ENCODE measurements around the gene CLDN1.
"Not testable (repeated sequence)": the region's sequence is repeated elsewhere in the genome, so short reads cannot be mapped to it uniquely, and the experiment has no call there.

Gene CLDN1

DNA sequence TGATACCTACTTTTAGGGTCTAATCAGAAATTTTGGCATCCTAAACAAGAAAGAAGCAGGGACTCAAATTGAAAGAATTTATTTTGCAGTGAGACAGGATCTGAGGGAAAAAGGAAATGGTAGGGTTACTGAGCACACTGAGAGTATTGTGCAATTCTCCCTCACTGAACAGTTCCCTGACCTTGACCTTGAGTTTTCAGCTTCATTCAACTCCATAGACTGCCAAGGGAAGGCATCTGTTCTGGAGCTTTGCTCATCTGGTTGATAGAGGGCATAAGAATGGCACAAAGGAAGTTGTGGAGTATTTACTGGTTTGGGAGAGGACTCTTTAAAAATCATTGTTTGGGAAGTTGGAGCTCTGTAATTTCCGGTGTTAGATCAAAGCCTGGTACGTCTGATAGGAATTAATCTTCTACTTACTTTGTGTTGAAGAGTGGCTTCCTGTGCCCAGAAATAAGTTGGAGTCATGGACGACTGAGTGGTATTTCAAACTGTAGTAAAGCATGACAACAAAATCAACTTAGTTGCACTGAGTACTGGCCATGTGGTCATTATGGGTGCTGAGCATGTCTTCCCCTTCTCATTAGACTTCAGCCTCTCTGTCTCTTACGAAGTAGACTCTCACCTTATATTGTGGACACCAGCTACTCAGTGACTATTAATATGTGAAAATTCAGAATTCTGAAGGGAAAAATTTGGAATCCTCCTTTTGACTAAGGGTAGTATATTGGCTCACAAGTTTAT, 40.8 kb downstream of the CLDN1 start:
- no peak overlapping the region for H3K9ac ChIP-seq (ENCODE audit: insufficient read length)
- peak; percentile 35 for DNase-seq (ENCODE audit: low read depth, low spot score)
- no peak; the same call in 1 of the 2 replicates for TF ChIP-seq POLR2AphosphoS5 (IDR thresholded peaks at IDR 0.05; ENCODE audit: borderline replicate concordance, low read depth, low read length)
- TF ChIP-seq EZH2 (IDR thresholded peaks at IDR 0.05), result no peak
- TF ChIP-seq FOXP2 (optimal IDR thresholded peaks at IDR 0.05; ENCODE audit: control extremely low read depth, extremely low read length, insufficient read depth), result no peak
- H3K9me3 ChIP-seq (ENCODE audit: low read depth, low read length), result no peaks in the 10 kb centered on the region; the same call in 1 of the 2 replicates
- H3K4me3 ChIP-seq, result no peak overlapping the region
- no peaks in the 10 kb centered on the region for H3K36me3 ChIP-seq (ENCODE audit: insufficient read depth, low read length)
- 0 out of 2 replicates have a peak overlapping the region, but pooled peaks have one; percentile 1 for H3K27ac ChIP-seq

DNA sequence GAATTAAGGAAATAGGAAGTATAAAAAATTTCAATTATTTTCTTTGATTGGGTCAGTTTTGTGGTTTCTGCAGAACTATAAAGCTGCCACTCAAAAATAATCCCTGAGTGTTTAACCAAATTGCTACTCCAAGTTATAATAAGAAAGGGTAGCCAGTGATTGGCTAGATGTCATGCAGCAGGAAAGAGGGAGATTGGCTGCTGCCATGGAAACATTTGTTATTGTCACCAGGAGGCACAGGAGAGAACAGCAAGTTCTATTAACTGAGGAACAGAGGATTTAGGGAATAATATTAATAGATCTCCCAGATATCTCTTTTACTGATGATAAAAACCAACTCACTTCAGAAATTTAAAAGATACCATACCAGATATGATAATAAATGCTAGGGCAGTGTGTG, 42.6 kb downstream of the CLDN1 start:
- Histone ChIP-seq H3K36me3 (ENCODE audit: insufficient read depth, low read length) (no peaks in the 10 kb centered on the region), H3K9ac (ENCODE audit: insufficient read length) (no peak overlapping the region), H3K27ac (no peak overlapping the region), H3K4me3 (no peak overlapping the region), H3K9me3 (ENCODE audit: low read depth, low read length) (no peaks in the 10 kb centered on the region; the same call in 1 of the 2 replicates)
- TF ChIP-seq EZH2 (IDR thresholded peaks at IDR 0.05) (no peak), POLR2AphosphoS5 (IDR thresholded peaks at IDR 0.05; ENCODE audit: borderline replicate concordance, low read depth, low read length) (no peak), FOXP2 (optimal IDR thresholded peaks at IDR 0.05; ENCODE audit: control extremely low read depth, extremely low read length, insufficient read depth) (no peak)
- DNase-seq (ENCODE audit: low read depth, low spot score), result no peak

- no peak overlapping the region for H3K27ac ChIP-seq
- H3K4me3 ChIP-seq, result no peak overlapping the region
- H3K9ac ChIP-seq (ENCODE audit: insufficient read length), result no peak overlapping the region
- H3K9me3 ChIP-seq (ENCODE audit: low read depth, low read length), result no peaks in the 10 kb centered on the region
- H3K36me3 ChIP-seq (ENCODE audit: insufficient read depth, low read length), result no peaks in the 10 kb centered on the region
- no peak for TF ChIP-seq FOXP2 (optimal IDR thresholded peaks at IDR 0.05; ENCODE audit: control extremely low read depth, extremely low read length, insufficient read depth)
- TF ChIP-seq EZH2 (IDR thresholded peaks at IDR 0.05), result no peak
- no peak for TF ChIP-seq POLR2AphosphoS5 (IDR thresholded peaks at IDR 0.05; ENCODE audit: borderline replicate concordance, low read depth, low read length)
- DNase-seq (ENCODE audit: low read depth, low spot score), result no peak
These were observed 49.5 kb downstream of the CLDN1 start for GRCh38 chr3:190272747-190273146.

GRCh38 chr3:190269101-190269500, 53.1 kb downstream of the CLDN1 start:
- Histone ChIP-seq H3K4me3 (no peak overlapping the region), H3K27ac (no peak overlapping the region), H3K36me3 (ENCODE audit: insufficient read depth, low read length) (no peaks in the 10 kb centered on the region), H3K9me3 (ENCODE audit: low read depth, low read length) (no peaks in the 10 kb centered on the region), H3K9ac (ENCODE audit: insufficient read length) (no peak overlapping the region)
- no peak for DNase-seq (ENCODE audit: low read depth, low spot score)
- TF ChIP-seq EZH2 (IDR thresholded peaks at IDR 0.05) (no peak), FOXP2 (optimal IDR thresholded peaks at IDR 0.05; ENCODE audit: control extremely low read depth, extremely low read length, insufficient read depth) (no peak), POLR2AphosphoS5 (IDR thresholded peaks at IDR 0.05; ENCODE audit: borderline replicate concordance, low read depth, low read length) (no peak)

DNA sequence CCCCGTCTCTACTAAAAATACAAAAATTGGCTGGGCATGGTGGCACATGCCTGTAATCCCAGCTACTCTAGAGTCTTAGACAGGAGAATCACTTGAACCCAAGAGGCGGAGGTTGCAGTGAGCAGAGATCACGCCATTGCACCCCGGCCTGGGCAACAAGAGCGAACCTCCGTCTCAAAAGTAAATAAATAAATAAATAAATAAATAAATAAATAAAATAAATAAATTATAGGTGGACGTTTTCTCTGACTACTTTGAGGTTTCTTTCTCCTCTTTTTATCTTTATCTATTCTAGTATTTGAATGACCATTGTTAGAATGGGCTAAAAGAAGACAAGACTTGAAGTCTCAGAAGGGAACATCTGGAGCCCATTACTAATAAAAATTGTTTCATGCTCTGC, 54.8 kb downstream of the CLDN1 start:
- H3K4me3 ChIP-seq; H3K9ac ChIP-seq (ENCODE audit: insufficient read length); H3K27ac ChIP-seq; H3K36me3 ChIP-seq (ENCODE audit: insufficient read depth, low read length); H3K9me3 ChIP-seq (ENCODE audit: low read depth, low read length); DNase-seq (ENCODE audit: low read depth, low spot score): not testable (repeated sequence)

DNA sequence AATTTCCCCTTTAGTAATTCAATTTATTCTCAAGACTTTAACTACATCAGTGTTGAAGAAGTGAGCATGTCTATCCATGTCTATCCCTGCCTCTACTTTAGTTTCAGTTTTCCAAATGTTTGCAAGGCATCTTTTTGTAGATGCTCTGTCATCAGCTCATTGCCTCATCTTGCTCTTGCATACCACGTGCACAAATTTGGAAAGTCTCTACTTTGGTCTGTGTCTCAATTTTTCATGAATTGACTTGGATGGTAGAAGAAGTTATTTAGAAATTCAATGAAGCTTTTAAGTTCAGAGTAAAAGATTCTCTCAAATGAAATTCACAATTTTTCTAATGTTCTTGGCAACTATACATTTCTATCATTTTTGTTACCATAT, 55.3 kb downstream of the CLDN1 start:
- Histone ChIP-seq H3K9me3 (ENCODE audit: low read depth, low read length) (no peaks in the 10 kb centered on the region), H3K27ac (no peak overlapping the region), H3K9ac (ENCODE audit: insufficient read length) (no peak overlapping the region), H3K4me3 (no peak overlapping the region), H3K36me3 (ENCODE audit: insufficient read depth, low read length) (no peaks in the 10 kb centered on the region)
- TF ChIP-seq EZH2 (IDR thresholded peaks at IDR 0.05), result no peak
- TF ChIP-seq POLR2AphosphoS5 (IDR thresholded peaks at IDR 0.05; ENCODE audit: borderline replicate concordance, low read depth, low read length), result no peak
- no peak for TF ChIP-seq FOXP2 (optimal IDR thresholded peaks at IDR 0.05; ENCODE audit: control extremely low read depth, extremely low read length, insufficient read depth)
- no peak for DNase-seq (ENCODE audit: low read depth, low spot score)

- Histone ChIP-seq H3K36me3 (ENCODE audit: insufficient read depth, low read length) (no peaks in the 10 kb centered on the region), H3K27ac (no peak overlapping the region), H3K4me3 (no peak overlapping the region), H3K9ac (ENCODE audit: insufficient read length) (no peak overlapping the region), H3K9me3 (ENCODE audit: low read depth, low read length) (no peaks in the 10 kb centered on the region)
- DNase-seq (ENCODE audit: low read depth, low spot score), result no peak
- TF ChIP-seq FOXP2 (optimal IDR thresholded peaks at IDR 0.05; ENCODE audit: control extremely low read depth, extremely low read length, insufficient read depth) (no peak), POLR2AphosphoS5 (IDR thresholded peaks at IDR 0.05; ENCODE audit: borderline replicate concordance, low read depth, low read length) (no peak), EZH2 (IDR thresholded peaks at IDR 0.05) (no peak)
These were observed 55.9 kb downstream of the CLDN1 start for GRCh38 chr3:190266265-190266912.

DNA sequence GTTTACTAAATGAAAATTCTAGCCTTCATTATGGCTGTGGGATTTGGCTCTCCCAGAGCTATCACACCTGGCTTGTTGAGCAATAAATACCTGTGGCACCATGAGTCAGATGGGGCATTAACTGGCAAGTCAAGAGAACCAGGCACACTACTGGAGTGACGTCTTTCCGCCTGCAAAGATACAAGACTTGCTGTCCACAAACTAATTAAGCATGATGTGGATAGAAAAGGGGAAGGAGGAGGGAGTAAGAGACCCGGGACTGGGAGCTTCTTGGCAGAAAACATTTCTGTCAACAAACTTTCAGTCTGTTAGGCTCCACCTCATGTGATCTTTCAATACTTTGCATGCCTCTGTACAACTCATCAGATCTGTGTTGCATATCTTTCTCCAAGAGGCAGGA, 56.5 kb downstream of the CLDN1 start:
- Histone ChIP-seq H3K9ac (ENCODE audit: insufficient read length) (no peak overlapping the region), H3K27ac (no peak overlapping the region), H3K36me3 (ENCODE audit: insufficient read depth, low read length) (no peaks in the 10 kb centered on the region), H3K4me3 (no peak overlapping the region), H3K9me3 (ENCODE audit: low read depth, low read length) (no peaks in the 10 kb centered on the region)
- DNase-seq (ENCODE audit: low read depth, low spot score), result no peak
- TF ChIP-seq POLR2AphosphoS5 (IDR thresholded peaks at IDR 0.05; ENCODE audit: borderline replicate concordance, low read depth, low read length) (no peak), FOXP2 (optimal IDR thresholded peaks at IDR 0.05; ENCODE audit: control extremely low read depth, extremely low read length, insufficient read depth) (no peak), EZH2 (IDR thresholded peaks at IDR 0.05) (no peak)

All from SK-N-MC (cell line).